KMS-11 (cell line): ENCODE data around the gene ABHD1.

Source experiments
- H2AFZ ChIP-seq: fragments of 200-600 bp; sonication (generic); 2 replicates; pipeline ENCODE4 v1.6.1; 2016; ENCODE audit warnings: antibody characterized with exemption, mixed run types, low read depth
- H3K27ac ChIP-seq: fragments of 200-600 bp; sonication (generic); 2 replicates; pipeline ENCODE4 v1.6.1; 2016; ENCODE audit warnings: mild to moderate bottlenecking, mixed run types
- H3K27me3 ChIP-seq: fragments of 200-600 bp; sonication (generic); 2 replicates; pipeline ENCODE4 v1.6.1; 2017; ENCODE audit warnings: mild to moderate bottlenecking, low read depth, mixed run types, moderate library complexity; ENCODE audit not compliant: insufficient read depth
- H3K36me3 ChIP-seq: fragments of 200-600 bp; sonication (generic); 2 replicates; pipeline ENCODE4 v1.6.1; 2017; ENCODE audit warnings: mild to moderate bottlenecking, mixed run types; ENCODE audit not compliant: insufficient read depth
- H3K4me1 ChIP-seq: fragments of 200-600 bp; sonication (generic); 2 replicates; pipeline ENCODE4 v1.6.1; 2016; ENCODE audit warnings: mild to moderate bottlenecking, low read depth, mixed run types; ENCODE audit not compliant: poor library complexity, severe bottlenecking
- H3K4me2 ChIP-seq: fragments of 200-600 bp; sonication (generic); 2 replicates; pipeline ENCODE4 v1.7.0; 2016; ENCODE audit warnings: mild to moderate bottlenecking, mixed run types
- H3K4me3 ChIP-seq: fragments of 200-600 bp; sonication (generic); IDR thresholded peaks from 2 replicates; pipeline ENCODE4 v1.6.1; 2017; ENCODE audit warnings: low read depth, low read length, mixed read lengths; ENCODE audit not compliant: insufficient read depth
- H3K79me2 ChIP-seq: fragments of 200-600 bp; sonication (generic); 2 replicates; pipeline ENCODE4 v1.6.1; 2016; ENCODE audit warnings: low read depth, mixed run types; ENCODE audit not compliant: insufficient read depth
- H3K9ac ChIP-seq: fragments of 200-600 bp; sonication (generic); 2 replicates; pipeline ENCODE4 v1.6.1; 2016; ENCODE audit warnings: mild to moderate bottlenecking, mixed run types
- H4K20me1 ChIP-seq: fragments of 200-600 bp; sonication (generic); 2 replicates; pipeline ENCODE4 v1.6.1; 2016; ENCODE audit warnings: mild to moderate bottlenecking, mixed run types; ENCODE audit not compliant: insufficient read depth
- CTCF ChIP-seq: fragments of 200-600 bp; sonication (generic); conservative IDR thresholded peaks from 2 replicates; pipeline ENCODE4 v1.6.1; 2017; ENCODE audit warnings: low read depth, mild to moderate bottlenecking, antibody characterized with exemption, low read length, moderate library complexity, mixed read lengths

The ABHD1 gene

GRCh38 chr2:27179344-27180000 is 55.9 kb downstream of the ABHD1 start:
- Histone ChIP-seq H3K4me2 (0 out of 2 replicates have a peak overlapping the region, but pooled peaks have one; percentile 21), H3K4me1 (peaks cover 27% of the 10 kb centered on the region), H3K9ac (no peak overlapping the region), H3K79me2 (no peaks in the 10 kb centered on the region), H3K4me3 (no peak overlapping the region), H2AFZ (no peak overlapping the region), H3K27me3 (no peaks in the 10 kb centered on the region), H3K36me3 (no peaks in the 10 kb centered on the region), H4K20me1 (no peaks in the 10 kb centered on the region), H3K27ac (no peak overlapping the region)
- TF ChIP-seq CTCF, result no peak
